Liver (tissue), 3 donors: Measurements from ENCODE around the gene UBE3C.

ENCODE experiments used
- RAD21 ChIP-seq, 2 donors: IDR thresholded peaks; 2 replicates each; pipeline ENCODE4 v1.6.1; 2016; ENCODE audit warnings: antibody characterized with exemption in 2 of 2, mild to moderate bottlenecking in 2 of 2
- RXRA ChIP-seq, 2 donors: IDR thresholded peaks; 2 replicates each; pipeline ENCODE4 v1.6.1; 2017 to 2018; ENCODE audit warnings: antibody characterized with exemption in 2 of 2, mild to moderate bottlenecking in 1 of 2
- SP1 ChIP-seq: IDR thresholded peaks from 2 replicates; pipeline ENCODE4 v1.6.1; 2018; ENCODE audit warnings: antibody characterized with exemption, mild to moderate bottlenecking
- TAF1 ChIP-seq: conservative IDR thresholded peaks from 2 replicates; pipeline ENCODE4 v1.6.1; 2016; ENCODE audit warnings: antibody characterized with exemption, mild to moderate bottlenecking
- YY1 ChIP-seq: IDR thresholded peaks from 2 replicates; pipeline ENCODE4 v1.6.1; 2016; ENCODE audit warnings: antibody characterized with exemption, mild to moderate bottlenecking
- TF ChIP-seq, protein P1 (sequence below): fragments of 150-350 bp; IDR thresholded peaks from 2 replicates; pipeline ENCODE4 v1.5.1; 2017; ENCODE audit warnings: improper control_type of control experiment, low read depth, low read length; ENCODE audit not compliant: missing input control
- donor health status: healthy.
- donor health status: healthy.

DNA sequence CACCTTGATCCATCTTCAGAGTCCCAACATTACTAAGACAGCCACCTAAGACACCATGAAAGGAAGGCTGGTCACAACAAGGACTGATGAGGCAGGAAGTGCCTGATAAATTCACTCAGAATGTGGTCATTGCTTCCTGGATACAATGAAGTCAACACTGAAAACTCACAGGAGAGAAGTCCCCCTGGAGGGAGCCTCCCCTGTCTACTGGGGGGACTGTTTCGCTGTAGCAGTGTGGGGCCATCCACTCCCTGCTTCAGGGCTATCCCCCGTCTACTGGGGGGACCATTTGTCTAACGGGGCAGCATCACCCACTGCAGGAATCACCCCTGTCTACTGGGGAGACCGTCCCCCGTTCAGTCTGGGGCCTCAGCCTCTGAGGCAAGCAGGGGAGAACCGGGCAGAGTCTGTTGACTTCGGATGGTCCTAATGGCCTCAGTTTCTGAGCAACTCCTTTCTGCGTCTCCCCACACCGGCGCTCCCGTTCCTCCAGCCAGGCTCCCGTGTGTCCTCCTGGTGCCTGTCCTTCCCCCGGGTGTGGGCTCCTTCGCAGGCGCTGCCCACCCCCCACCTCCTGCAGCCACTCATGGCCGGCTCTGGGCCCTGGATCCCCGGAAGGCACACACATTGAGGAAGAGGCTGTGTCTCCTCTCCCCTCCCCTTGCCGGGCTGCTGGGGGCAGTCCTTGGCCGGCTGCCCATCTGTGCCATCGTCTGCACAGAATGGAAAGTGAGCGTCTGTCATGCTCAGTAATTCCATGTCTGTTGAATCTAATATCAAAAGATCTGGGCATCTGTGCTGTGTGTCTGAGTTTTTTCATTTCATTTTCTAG is 138.2 kb downstream of the UBE3C start:
- TF ChIP-seq RAD21 (IDR thresholded peaks at IDR 0.05) (no peak), TAF1 (no peak), RXRA (IDR thresholded peaks at IDR 0.05) (no peak), YY1 (no peak), SP1 (no peak)
- TF ChIP-seq, protein P1, sequence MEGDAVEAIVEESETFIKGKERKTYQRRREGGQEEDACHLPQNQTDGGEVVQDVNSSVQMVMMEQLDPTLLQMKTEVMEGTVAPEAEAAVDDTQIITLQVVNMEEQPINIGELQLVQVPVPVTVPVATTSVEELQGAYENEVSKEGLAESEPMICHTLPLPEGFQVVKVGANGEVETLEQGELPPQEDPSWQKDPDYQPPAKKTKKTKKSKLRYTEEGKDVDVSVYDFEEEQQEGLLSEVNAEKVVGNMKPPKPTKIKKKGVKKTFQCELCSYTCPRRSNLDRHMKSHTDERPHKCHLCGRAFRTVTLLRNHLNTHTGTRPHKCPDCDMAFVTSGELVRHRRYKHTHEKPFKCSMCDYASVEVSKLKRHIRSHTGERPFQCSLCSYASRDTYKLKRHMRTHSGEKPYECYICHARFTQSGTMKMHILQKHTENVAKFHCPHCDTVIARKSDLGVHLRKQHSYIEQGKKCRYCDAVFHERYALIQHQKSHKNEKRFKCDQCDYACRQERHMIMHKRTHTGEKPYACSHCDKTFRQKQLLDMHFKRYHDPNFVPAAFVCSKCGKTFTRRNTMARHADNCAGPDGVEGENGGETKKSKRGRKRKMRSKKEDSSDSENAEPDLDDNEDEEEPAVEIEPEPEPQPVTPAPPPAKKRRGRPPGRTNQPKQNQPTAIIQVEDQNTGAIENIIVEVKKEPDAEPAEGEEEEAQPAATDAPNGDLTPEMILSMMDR = no peak
